Cerebellar nuclear complex (tissue), 1 donor: ENCODE data around the gene DRC7.

Source experiments
- DNase-seq, 2 experiments: peaks; one replicate each; lab custom pipeline; 2025; lab: John Stamatoyannopoulos, UW

Gene DRC7

DNA sequence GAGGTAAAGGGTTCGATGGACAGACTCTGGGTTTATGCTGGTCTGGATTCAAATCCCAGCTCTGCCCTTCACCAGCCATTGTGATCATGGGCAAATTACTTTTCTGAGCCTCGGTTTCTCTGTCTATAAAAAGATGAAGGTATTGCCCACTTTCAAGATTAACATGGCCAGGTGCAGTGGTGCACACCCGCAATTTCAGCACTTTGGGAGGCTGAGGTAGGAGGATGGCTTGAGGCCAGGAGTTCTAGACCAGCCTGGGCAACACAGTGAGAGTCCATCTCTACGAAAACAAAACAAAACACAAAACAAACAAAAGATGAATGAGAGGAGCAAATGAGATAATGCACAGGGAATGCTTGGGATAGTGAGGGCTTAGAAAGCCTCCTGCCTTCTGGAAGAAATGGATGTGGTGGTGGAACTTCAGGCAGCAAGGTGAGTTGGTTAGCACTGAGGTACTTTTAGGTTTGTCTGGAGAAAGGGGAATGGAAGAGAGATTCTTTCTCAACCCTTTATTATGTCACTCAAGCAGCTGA lies 18.0 kb upstream of the DRC7 start:
- DNase-seq = no peak

DNA sequence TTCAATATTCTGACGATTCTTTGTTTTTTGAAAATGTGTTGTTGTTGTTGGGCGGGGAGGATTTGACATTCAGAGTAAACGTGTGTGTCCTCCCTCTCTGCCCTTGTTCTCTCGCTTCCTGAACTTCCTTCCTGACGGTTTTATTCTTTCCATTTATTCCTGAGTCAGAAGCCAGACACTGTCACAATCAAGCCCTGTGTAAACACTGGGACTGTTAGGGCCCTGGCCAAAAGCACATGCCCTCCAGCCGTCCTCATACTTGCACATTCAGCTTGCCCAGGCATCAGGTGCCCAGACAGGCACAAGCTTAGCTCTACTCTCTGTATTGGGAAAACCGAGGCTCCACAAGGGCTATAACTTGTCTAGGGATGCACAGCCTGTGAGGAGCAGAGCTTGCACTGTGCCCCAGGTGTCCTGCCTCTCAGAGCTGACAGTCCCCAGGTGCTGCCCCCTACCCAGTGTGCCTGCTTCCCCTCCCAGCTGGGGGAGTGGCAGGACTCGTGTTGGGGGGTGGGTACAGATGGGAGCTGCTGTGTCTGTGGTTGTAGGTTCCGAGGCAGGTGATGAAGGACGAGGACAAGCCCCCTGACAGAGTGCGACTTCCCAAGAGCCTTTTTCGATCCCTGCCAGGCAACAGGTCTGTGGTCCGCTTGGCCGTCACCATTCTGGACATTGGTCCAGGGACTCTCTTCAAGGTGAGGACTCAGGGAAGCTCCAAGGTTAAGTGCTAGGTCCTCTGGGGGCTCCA lies 16.8 kb upstream of the DRC7 start:
- DNase-seq = no peak

DNA sequence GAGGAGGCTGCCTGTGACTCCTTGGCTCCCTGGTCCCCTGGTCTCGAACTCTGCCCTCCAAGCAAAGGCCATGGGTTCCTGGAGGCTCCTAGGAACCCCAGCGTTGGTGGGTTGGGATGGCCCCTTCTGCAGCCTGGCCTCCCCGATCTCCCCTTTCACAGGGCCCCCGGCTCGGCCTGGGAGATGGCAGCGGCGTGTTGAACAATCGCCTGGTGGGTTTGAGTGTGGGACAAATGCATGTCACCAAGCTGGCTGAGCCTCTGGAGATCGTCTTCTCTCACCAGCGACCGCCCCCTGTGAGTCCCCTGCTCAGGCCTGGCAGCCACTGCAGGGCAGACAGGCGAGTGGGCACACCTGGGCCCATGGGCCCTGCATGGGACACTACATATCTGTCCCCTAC lies 15.6 kb upstream of the DRC7 start:
- DNase-seq = no peak

DNA sequence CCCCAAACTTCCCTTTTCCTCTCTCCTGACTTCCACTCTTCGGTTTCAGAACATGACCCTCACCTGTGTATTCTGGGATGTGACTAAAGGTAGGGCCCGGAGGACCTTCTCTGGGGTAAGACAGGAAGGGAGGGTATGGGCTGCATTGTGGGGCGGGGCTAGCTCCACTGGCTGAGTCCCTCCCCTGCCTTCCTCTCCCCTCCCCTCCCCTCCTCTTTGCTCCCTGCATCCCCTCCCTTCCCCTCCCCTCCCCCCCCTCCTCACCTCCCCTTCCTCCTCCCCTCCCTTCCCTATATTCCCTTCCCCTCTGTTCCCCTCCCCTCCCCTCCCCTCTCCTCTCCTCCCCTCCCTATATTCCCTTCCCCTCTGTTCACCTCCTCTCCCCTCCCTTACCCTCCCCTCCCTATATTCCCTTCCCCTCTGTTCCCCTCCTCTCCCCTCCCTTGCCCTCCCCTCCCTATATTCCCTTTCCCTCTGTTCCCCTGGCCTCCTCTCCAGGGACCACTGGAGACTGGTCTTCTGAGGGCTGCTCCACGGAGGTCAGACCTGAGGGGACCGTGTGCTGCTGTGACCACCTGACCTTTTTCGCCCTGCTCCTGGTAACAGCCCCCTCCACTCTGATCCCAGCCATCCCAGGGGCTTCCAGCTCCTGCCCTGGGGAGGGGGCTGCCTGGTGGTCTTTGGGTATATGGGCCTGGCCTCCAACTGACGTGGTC lies 14.7 kb upstream of the DRC7 start:
- DNase-seq = no peak

DNA sequence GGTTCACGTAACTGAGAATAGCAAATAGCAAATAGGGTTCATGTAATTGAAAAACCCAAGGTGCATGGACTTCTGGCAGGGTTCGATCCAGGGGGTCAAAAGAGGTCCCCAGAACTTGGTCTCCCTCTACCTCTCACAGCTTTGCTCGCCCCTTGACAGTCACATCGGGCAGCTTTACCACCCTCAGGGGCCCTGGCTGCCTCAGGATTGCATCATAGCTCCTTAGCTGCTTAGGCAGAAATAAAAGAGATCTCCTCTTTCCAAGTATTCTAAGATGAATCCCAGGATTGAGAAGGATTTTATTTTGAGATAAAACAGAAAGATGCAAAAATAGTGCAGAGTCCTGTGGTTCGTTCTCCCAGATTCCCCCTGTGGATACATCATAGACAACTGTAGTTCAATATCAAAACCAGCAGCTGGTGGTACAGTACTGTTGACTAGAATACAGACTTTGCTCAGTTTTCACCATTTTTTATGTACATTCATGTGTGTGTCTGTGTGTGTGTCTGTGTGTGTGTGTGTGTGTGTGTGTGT lies 13.7 kb upstream of the DRC7 start:
- DNase-seq = no peak

DNA sequence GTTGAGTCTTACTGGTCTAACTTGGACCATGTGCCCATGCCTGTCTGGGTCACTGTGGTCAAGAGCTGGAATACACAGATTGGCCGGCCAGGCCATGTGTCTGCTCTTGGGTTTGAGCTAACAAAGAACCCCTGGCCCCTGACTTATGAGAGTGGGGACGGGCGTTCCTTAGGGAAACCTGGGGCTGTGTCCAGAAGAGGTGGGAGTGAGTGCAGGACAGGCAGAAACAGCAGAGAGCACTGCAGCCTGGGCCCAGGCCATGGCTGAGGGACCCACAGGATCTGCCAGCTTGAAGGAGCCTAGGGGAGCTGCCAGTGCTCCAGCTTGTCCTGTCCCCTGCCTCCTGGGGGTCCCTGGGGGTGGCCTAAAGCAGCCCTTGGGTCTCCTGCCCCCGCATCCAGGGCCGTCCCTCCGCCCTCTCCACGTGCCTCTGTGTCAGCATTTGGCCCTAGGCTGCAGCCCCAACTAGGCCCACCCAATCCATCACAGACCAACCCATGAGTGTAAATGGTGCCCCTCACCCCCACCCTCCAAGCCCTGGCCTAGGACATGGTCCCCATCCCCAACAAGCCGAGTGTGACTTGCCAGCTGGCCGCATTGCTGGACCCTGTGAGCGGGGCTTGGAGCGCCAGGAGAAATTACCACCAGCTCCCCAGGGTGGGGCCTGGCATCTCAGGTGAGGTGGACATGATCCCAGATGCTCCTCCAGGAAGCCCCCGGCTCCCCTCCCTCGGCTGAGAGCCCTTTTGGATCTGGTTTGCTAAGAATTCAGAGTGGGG lies 12.5 kb upstream of the DRC7 start:
- DNase-seq = no peak

DNA sequence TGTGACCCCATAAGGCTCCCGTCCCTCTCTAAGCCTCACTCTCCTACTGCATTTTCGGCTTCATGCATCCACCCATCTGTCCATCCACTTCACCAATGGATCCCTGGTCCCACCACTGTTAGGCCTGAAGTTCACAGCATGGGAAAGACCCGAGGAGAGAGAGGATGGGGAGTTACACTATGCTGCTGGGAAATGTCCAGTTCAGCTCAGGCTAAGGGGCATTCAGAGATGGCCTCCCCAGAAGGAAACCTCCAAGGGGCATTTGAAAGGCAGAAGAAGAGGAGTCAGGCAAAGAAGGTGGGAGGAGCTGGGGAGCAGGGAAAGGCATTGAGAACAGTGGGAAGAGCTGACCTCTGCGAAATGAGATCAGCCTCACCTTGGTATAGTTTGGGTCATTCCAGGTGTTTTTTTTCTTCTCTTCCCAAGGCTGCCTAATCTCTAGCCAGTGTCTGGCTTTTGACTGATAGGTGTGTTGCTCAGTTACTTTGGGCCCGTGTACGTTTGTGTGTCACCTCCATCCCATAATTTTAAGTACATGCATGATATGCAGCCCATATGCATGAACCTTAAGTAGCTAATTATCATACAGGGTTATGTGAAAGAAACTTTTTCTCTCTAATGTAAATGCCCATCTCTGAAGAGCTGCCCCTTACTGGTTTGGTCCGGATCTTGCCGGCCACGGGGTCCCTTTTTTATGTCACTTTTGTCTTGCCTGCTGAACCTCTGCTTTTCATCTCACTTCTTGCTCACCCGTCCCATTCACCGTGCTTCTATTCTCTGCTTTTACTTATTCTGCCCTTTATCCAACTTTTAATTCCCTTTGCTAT lies 11.6 kb upstream of the DRC7 start:
- DNase-seq = no peak

DNA sequence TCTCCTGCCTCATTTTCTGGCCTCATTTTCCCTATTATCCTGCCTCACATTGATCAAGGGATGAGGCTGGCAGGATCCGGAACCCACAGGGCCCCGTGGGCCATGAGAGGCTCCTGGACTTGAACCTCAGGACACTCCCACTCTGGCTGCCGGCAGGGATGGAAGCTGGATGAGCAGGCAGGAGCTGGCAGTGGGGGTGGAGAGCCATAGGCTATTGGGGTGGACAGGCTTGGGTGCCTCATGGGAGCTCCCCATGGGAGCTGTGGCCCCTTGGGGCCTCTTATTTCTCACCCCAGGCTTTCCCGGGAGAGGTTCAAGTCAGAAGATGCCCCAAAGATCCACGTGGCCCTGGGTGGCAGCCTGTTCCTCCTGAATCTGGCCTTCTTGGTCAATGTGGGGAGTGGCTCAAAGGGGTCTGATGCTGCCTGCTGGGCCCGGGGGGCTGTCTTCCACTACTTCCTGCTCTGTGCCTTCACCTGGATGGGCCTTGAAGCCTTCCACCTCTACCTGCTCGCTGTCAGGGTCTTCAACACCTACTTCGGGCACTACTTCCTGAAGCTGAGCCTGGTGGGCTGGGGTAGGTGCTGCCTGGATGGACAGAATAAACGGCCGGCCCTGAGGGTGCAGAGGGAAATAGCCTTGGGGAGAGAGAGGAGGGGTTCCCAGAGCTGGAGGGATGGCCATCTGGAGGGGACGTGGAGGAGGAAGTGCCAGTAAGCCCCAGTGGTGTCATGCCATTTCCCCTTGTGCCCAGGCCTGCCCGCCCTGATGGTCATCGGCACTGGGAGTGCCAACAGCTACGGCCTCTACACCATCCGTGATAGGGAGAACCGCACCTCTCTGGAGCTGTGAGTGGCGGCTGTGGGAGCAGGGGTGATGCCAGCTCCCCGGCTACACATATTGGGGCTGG lies 10.7 kb upstream of the DRC7 start:
- no peak for DNase-seq

DNA sequence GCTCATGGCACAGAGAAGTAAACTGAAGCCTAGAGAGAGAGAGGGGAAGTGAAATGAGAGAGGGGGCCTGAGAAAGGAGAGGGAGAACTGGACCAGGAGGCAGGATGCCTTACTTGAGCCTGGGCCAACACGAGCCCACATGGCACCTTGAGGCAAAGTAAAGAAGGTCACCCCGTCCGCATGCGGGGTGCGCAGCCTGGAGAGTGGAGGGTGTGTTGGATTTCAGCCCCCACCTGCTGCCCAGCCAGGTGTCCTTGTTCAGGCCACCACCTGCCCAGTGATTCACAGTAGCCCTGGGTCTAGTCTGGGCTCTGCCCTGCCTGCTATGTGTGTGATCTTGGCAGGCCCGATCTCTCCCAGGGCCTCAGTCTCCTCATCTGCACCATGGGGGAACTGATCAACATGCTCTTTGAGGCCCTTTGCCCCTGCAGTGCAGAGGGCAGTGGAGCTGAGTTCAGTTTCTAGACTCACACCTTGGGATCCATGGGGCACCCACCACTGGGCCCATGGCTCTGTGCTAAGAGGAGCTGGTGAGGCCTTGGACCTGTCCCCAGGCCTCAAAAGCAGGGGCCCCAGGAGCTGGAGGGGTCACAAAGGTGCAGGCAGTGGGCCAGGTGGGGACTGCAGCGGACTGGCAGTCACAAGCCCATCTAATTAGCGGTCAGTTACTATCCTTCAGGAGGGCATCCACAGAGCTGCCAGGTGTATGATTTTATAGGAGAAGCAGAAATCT lies 9.8 kb upstream of the DRC7 start:
- DNase-seq = no peak

DNA sequence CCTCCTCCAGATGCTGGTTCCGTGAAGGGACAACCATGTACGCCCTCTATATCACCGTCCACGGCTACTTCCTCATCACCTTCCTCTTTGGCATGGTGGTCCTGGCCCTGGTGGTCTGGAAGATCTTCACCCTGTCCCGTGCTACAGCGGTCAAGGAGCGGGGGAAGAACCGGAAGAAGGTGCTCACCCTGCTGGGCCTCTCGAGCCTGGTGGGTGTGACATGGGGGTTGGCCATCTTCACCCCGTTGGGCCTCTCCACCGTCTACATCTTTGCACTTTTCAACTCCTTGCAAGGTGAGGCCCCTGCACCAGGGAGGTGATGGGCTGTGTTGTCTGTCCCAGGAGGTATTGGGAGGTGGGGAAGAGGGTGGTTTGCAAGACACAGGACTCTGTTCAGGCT lies 9.0 kb upstream of the DRC7 start:
- no peak for DNase-seq

DNA sequence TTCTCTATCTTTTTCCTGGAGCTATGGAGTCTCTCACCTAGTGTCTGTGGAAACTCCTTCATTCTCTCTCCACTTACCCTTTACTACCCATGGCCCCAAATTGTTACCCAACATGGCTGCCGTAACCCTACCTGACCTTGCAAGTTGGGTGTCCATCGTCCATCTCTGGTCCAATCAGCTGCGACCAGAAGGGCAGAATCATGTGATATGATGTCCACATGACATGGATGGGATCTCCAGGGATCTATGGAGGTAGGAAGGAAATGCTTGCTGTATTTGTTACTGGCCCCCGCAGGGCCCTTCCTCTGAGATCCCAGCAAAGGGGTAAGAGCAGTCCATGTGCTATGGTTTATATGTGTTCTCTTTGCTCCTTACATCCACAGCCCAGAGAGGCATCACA lies 8.0 kb upstream of the DRC7 start:
- no peak for DNase-seq

DNA sequence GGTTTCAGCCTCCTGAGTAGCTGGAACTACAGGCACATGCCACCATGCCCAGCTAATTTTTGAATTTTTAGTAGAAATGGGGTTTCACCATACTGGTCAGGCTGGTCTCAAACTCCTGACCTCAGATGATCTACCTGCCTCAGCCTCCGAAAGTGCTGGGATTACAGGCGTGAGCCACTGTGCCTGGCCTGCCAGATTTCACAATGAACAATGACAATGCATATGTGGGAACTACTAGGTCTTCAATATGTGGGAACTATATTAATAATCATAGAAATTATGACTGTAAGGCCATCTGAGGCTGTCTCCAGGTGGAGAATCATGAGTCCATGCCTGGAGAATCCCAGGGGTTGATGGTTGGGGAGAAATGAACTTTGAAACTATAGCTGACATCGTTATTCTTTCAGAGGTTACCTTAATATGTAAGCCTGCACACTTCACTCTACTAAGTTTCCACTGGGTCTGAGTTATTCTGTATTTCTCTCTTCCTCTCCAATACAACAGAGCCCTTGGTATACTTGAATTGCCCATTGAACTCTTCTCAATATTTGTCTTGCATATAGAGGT lies 7.2 kb upstream of the DRC7 start:
- DNase-seq = no peak

DNA sequence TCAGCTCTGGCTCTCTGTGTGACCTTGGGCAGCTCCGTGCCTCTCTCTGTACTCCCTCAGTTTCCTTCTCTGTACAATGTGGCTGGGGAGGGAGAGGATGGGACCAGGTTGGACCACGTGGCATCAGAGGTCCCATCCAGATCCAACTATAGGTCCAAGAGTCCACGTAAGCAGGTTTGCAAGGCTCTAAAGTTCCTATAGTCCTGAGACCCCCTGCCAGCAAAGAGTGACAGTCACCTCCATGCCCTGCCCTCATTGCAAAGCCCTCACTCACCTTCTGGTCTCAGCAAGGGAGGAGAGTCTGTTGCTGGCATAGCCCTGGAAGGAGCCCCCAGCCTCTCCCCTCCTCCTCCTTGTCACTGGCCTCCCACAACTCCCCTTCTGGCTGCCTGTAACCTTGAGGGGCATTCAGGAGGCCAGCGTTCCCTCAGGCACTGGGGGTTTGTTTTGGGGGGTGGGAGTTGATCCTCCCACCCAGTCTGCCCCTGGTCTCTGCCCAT lies 6.1 kb upstream of the DRC7 start:
- no peak for DNase-seq

DNA sequence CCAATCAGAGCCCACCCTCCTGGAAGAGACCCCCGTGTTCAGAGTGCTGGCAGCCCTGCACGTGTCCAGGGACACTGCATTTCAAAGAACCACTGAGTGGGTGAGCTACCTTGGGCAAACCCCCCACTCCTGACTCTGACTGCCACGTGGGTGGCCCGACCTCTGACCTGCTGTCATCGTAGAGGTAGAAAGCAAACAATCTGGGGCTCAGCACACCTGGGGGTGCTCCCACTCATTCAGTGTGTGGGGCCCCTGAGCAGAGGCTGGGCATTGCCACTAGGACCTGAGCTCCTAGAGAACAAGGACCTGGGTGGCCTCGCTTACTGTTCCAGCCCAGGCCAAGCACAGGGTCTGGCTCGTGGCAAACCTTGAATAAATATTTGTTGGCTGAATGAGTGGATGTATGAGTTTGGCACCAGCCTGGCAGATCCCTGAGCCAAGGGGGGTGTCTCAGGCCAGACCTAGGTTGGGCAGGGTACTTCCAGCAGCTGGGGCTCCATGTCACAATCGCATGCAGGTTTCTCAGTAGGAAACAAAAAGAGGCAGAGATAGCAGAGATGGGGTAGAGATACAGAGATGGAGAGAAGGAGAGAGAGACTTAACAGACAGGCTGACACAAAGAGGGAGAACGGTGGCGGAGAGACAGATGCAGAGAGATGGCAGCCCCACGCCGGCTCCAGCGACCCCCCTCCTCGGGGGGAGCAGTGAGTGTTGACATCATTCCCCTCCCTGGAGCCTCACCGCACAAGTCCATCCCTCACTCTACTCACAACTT lies 5.4 kb upstream of the DRC7 start:
- DNase-seq = no peak

DNA sequence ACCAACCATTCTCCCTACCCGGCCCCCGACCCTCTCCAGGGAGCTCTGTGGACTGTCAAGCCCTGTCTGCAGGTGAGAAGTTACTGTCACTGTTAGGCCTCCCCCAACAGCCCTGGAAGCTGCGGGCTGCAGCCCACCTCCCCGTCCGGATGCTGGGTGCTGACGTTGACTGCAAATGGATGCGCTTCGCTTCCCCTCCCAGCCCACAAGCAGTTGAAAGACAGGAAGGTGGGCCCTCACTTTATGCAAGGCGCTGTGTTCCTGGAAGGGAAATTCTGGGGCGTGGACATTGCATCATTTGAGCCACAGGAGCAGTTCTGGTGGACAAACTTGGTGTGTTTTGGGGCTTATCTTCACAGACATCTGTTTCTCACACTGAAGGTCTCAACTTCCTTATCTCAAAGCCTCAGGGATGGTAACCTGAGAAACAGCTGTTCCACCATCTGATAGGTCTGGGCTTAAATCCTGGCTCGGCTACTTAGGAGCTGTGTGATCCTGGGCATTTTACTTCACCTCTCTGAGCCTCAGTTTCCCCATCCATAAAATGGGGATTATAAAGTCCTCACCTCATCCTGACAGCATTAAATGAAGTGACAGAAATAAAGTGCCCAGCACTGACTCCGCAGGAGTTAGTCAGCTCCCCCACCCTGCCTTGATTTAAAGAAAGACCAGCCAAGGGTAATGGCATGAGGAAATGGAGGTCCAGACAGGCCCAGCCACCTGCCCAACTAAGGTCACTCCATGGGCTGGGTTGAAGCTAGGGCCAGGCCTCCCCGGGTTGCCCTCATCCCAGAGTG lies 4.6 kb upstream of the DRC7 start:
- DNase-seq = no peak

DNA sequence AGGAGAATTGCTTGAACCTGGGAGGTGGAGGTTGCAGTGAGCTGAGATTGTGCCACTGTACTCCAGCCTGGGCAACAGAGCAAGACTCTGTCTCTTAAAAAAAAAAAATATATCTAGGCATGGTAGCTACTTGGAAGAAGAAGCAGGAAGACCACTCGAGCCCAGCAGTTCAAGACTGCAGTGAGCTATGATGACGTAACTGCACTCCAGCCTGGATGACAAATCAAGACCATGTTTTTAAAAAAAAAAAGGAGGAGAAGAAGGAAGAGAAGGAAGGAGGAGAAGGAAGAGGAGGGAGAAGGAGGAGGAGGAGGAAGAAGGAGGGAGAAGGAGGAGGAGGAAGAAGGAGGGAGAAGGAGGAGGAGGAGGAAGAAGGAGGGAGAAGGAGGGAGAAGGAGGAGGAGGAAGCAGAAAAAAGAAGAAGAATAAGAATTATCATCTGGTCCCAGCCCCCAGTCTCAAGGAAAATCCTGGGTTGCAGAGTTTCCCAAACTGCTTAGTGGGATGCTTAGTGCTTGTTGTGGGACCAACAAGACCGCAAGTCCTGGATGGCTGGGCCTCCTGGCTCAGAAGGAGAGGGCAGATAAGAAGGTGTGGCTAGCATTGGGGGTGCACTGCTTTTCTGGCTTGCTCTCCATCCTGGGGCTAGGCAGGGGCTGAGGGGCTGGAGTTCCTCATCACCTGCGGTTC lies 3.7 kb upstream of the DRC7 start:
- no peak for DNase-seq

DNA sequence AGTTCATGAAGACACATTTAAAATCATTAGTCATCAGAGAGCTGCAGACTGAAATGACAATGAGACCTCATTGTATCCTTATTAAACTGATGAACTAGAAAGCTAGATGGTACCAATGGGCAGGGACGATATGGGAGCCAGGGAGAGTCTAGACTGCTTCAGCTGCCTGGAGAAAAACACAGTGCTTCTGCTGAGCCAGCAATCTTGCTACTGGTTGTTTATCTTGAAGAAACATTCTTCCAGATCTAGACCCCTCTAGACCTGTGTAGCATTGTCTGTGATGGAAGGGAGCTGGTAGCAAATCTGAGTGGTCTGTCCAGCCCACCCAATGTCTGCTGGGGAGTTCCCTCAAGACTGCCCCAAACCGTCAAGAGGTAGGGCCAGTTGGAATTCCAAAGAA lies 2.0 kb upstream of the DRC7 start:
- no peak for DNase-seq
